ENCODE data around the gene TBX18. TPM values are rescaled to one million over a fixed set of nuclear protein-coding genes. Genes with fewer than 3 reads are reported as not detected.

Gene TBX18
- total and polyA plus RNA-seq, 2 of the 4 experiments (the other 2 are of a cell fraction): 0.86 to 1.3 TPM

GRCh38 chr6:84675651-84676050, 88.7 kb downstream of the TBX18 start:
- H2BK5ac ChIP-seq (ENCODE audit: low read depth, low read length, poor library complexity, severe bottlenecking): no peak overlapping the region
- H3K9me1 ChIP-seq (ENCODE audit: insufficient read depth, low read length): no peaks in the 10 kb centered on the region
- no peak overlapping the region for H4K5ac ChIP-seq (ENCODE audit: low read depth, low read length)
- no peak overlapping the region for H3K14ac ChIP-seq (replicated peaks; ENCODE audit: low read depth, low read length)
- no peak overlapping the region for H2BK15ac ChIP-seq (ENCODE audit: low read depth, low read length)
- no TSS peak for BruUV-seq (replicated peaks)
- no peak overlapping the region for H3K4me3 ChIP-seq (ENCODE audit: insufficient read depth, low read depth, low read length)
- no peak overlapping the region for H2AK9ac ChIP-seq (replicated peaks; ENCODE audit: low read depth, low read length, poor library complexity)
- in situ Hi-C loops (cut with MboI; ENCODE audit: low sequenced_read_pairs): no loop called here
- ChIA-PET POLR2A (ENCODE audit: unreplicated experiment) (no interaction called here), CTCF (no interaction called here)
- ATAC-seq (ENCODE audit: low read depth) (no peak), DNase-seq (no peak)
- no peak overlapping the region for H3K23ac ChIP-seq (ENCODE audit: low read depth, low read length)
- H3K27ac ChIP-seq (ENCODE audit: insufficient read depth, low read length): no peak overlapping the region
- no peak overlapping the region for H4K91ac ChIP-seq (ENCODE audit: insufficient read depth, low read depth, low read length)
- no peak overlapping the region for H2BK20ac ChIP-seq (ENCODE audit: low read depth, low read length)
- no peaks in the 10 kb centered on the region for H3K79me1 ChIP-seq (ENCODE audit: low read depth in 1 of 2, low read length in 2 of 2)
- no peaks in the 10 kb centered on the region for H3K36me3 ChIP-seq (ENCODE audit: control insufficient read depth, insufficient read depth, low read length)
- intact Hi-C loops (cut with micrococcal nuclease): loop anchor here (10.0 kb wide), 1 partner anchor 111 kb away; no protein-coding TSS in a partner anchor
- H3K4me2 ChIP-seq (ENCODE audit: low read depth, low read length): no peak overlapping the region
- no peak overlapping the region for H2AK5ac ChIP-seq (ENCODE audit: low read depth, low read length)
- no peak overlapping the region for H3K4ac ChIP-seq (ENCODE audit: low read depth, low read length)
- no peak overlapping the region for H3K18ac ChIP-seq (ENCODE audit: low read depth, low read length)
- no peaks in the 10 kb centered on the region for H3K27me3 ChIP-seq (ENCODE audit: control insufficient read depth, insufficient read depth, low read length)
- H3K9me3 ChIP-seq (ENCODE audit: control insufficient read depth, insufficient read depth, low read length): no peaks in the 10 kb centered on the region
- dilution Hi-C loops (cut with HindIII; ENCODE audit: low sequenced_read_pairs, unreplicated experiment): no loop called here
- H3K4me1 ChIP-seq (ENCODE audit: control insufficient read depth, insufficient read depth, low read length): no peaks in the 10 kb centered on the region
- no peak overlapping the region for H2BK120ac ChIP-seq (ENCODE audit: low read depth, low read length)
- H3K56ac ChIP-seq (ENCODE audit: extremely low read depth, insufficient read depth, low read length): no peak overlapping the region
- TF ChIP-seq BHLHE40 (IDR thresholded peaks at IDR 0.05; ENCODE audit: low read depth, low read length) (no peak), RCOR1 (IDR thresholded peaks at IDR 0.05; ENCODE audit: insufficient replicate concordance, low read length) (no peak), SMC3 (IDR thresholded peaks at IDR 0.05; ENCODE audit: low read depth, low read length) (no peak), MAZ (IDR thresholded peaks at IDR 0.05; ENCODE audit: borderline replicate concordance, low read depth, low read length) (no peak)
- no peak overlapping the region for H4K8ac ChIP-seq (ENCODE audit: low read depth in 2 of 2, low read length in 2 of 2)
- no peaks in the 10 kb centered on the region for H4K20me1 ChIP-seq (ENCODE audit: insufficient read depth, low read length)
- no peak overlapping the region for H2AFZ ChIP-seq (replicated peaks; ENCODE audit: low read length, poor library complexity)
- H3K9ac ChIP-seq (ENCODE audit: low read depth, low read length): no peak overlapping the region
